HG03354 (cell line): ENCODE measurements around the gene YWHAG.
"Not testable (repeated sequence)": the region's sequence is repeated elsewhere in the genome, so short reads cannot be mapped to it uniquely, and the experiment has no call there.

Experiments used
- ATAC-seq: cut with Tn5 transposase; IDR thresholded peaks from one replicate; pipeline ENCODE4 v1.9.1; 2021; ENCODE audit warnings: mild to moderate bottlenecking; ENCODE audit not compliant: unreplicated experiment, poor library complexity, severe bottlenecking

The YWHAG gene

GRCh38 chr7:76354516-76354915 is 4.3 kb downstream of the YWHAG start:
- ATAC-seq, result no peak

DNA sequence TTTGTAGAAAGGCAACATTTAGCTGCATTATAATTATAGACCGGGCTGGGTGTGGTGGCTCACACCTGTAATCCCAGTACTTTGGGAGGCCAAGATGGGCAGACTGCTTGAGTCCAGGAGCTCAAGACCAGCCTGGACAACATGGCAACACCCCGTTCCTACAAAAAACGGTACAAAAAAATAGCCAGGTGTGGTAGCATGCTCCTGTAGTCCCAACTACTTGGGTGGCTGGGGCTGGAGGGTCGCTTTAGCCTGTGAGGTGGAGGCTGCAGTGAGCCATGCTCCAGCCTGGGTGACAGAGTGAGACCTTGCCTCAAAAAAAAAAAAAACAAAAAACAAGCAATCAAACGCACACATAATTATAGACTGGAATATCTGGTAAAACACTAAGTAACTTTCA is 5.0 kb downstream of the YWHAG start:
- no peak for ATAC-seq

GRCh38 chr7:76352193-76352592 is 6.6 kb downstream of the YWHAG start:
- no peak for ATAC-seq

GRCh38 chr7:76351372-76351771 is 7.4 kb downstream of the YWHAG start:
- ATAC-seq, result no peak

DNA sequence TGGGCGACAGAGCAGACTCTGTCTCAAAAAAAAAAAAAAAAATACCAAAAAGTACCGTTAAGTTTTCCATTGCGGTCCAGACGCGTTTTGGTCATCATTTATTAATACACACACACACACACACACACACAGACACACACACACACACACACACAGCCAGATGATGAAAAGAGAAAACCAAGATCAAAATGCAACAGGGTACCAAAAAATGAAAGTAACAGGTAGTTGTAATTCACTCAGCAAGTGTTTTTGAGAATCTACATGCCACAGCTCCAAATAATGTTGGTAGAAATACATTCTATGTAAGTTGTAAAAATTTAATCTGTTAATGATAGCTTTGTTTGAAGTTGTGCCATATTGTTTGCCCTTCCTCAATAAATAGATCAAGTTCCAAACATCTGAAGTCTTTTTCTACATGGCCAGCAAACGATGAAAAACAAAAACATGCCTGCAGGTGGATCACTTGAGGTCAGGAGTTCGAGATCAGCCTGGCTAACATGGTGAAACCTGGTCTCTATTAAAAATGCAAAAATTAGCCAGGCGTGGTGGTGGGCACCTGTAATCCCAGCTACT is 9.4 kb downstream of the YWHAG start:
- ATAC-seq, result no peak

GRCh38 chr7:76347710-76348109 is 11.1 kb downstream of the YWHAG start:
- no peak for ATAC-seq

- ATAC-seq, result no peak
Observed at GRCh38 chr7:76346778-76347177, 12.0 kb downstream of the YWHAG start.

- ATAC-seq, result no peak
Observed at GRCh38 chr7:76346097-76346496, 12.7 kb downstream of the YWHAG start.

- no peak for ATAC-seq
Observed at GRCh38 chr7:76343931-76344321, 14.9 kb downstream of the YWHAG start.

GRCh38 chr7:76343294-76343930 is 15.4 kb downstream of the YWHAG start:
- no peak for ATAC-seq

DNA sequence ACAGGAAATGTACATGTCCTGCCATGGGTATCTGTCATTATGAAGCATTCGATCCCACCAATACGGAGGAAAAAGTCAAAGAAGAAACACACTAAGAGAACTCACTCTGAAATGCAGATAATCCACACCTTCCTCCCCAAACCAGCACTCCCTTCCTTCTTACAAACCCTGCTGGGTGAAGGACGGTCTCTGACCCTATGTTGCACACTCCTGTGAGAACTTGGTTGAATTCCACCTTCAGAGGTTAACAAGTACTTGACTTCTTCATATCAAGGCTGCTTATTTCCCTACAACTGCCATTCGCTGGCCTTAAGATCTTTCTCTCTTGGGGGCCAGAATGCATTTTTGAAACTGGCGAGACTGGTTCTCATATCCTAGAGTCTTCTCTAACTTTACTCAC is 16.6 kb downstream of the YWHAG start:
- no peak for ATAC-seq

GRCh38 chr7:76340617-76341131 is 18.1 kb downstream of the YWHAG start:
- ATAC-seq, result no peak

GRCh38 chr7:76338298-76339084 is 20.3 kb downstream of the YWHAG start:
- ATAC-seq, result no peak

DNA sequence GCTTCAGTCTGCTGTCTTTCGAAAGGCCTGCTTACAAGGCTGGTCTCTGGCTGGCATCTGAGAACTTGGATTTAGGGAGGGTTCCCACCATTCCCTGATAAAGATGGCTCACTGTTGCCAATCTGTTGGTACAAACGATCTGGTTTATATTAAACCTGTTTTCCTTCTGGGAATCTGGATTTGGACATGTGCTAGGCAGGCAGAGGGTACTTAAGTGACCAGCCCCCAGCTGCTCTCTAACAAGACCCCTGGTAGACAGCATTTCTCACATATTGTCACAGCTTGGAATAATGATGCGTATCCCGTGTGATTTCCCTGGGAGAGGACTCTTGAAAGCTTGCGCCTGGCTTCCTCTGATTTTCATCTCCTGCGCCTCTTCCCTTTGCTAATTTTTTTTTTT is 21.6 kb downstream of the YWHAG start:
- no peak for ATAC-seq

DNA sequence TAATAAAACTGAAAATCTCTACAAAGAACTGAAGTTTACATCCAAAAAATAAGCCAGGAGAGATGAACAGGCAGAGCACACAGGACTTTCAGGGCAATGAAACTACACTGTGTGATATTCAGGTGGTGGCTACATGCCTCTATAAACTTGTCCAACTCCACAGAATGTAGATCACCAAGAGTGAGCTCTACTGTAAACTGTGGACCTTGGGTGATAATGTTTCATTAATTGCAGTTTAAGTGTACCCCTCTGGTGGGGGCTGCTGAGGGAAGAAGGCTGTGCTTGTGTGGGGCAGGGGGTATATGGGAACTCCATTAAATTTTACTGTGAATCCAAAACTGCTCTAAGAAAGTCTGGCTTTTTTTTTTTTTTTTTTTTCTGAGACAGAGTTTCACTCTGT is 22.7 kb downstream of the YWHAG start:
- no peak for ATAC-seq

GRCh38 chr7:76335417-76335816 is 23.4 kb downstream of the YWHAG start:
- ATAC-seq, result not testable (repeated sequence)

GRCh38 chr7:76334320-76334967 is 24.3 kb downstream of the YWHAG start:
- no peak for ATAC-seq

DNA sequence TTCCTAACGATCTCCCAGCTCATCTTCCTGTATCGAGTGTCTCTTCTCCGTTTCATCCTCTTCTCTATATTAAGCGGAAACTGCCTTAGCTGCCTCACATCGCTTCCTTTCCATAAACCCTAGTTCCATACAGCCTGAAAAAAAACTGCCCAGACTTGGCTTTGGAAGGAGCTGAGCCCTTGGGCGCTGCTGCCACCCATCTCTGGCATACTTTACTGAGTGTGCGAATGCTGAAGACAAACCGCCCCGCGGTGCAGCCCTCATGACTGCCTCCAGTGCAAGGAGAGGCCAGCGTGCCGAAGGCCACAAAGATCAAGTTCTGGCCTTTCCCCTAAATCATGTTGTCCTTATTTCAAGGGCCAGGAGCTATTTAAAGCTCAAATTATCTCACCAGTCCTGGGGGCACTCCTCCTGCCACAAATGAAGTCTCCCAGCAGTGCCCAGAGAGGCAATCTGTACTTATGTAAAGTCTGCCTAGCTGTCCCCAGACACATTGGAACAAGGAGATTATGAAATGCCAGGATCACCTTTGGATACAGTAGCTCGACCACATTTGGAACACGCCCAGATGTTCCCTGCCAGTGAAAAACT is 25.2 kb downstream of the YWHAG start:
- ATAC-seq, result no peak

DNA sequence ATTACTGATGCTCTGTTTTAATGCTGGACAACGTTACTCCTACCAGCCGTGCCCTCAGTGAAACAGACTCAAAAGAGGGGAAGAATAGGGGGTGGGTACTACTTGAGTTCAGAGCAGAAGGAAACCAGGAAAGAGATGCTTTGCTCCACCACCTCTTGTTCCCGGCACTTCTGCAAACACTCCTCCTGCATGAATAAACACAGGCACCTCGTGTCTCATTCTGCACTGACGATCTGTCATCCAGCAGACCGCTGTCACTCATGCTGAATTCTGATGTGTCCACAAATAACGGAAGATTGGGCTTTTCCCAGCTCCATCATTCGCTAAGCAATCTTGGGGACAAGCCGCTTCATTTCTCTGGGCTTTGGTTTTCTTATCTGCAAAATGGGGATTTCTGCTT is 26.7 kb downstream of the YWHAG start:
- ATAC-seq, result no peak

- ATAC-seq, result no peak
Observed at GRCh38 chr7:76330673-76331072, 28.1 kb downstream of the YWHAG start.
